T-cell (primary cell): Measurements from ENCODE around the gene ZNF662. TPM values are rescaled to one million over a fixed set of nuclear protein-coding genes. Genes with fewer than 3 reads are reported as not detected.

Experiments used
- ATAC-seq, 4 experiments: fragments of 200-7000 bp in 3 of 4; fragments of 150-1000 bp in 1 of 4; cut with Tn5 transposase; replicated peaks in 1 of 4; 1 replicate in 3 of 4; 2 replicates in 1 of 4; pipeline ENCODE4 v1.10.0; 2021; ENCODE audit warnings: moderate library complexity in 3 of 4, mild to moderate bottlenecking in 2 of 4, moderate number of reproducible peaks in 1 of 4
- CTCF ChIA-PET, 2 donors: fragments of 300-600 bp; sonication (Branson Sonifier 250); formaldehyde crosslinking; loops; one replicate each; lab custom pipeline; 2022; ENCODE audit warnings: antibody characterized with exemption in 2 of 2; lab: Charles Lee
- POLR2A ChIA-PET, 2 donors: fragments of 300-600 bp; sonication (Branson Sonifier 250); formaldehyde crosslinking; loops; one replicate each; lab custom pipeline; 2022; ENCODE audit warnings: antibody characterized with exemption in 2 of 2; lab: Charles Lee
- DNase-seq, 35 experiments: peaks; one replicate each; pipeline versions ENCODE4 v3.0.0 to v3.0.0-alpha.2; 2013 to 2023
- H3K27ac ChIP-seq: one replicate; pipeline ENCODE4 v1.5.1; 2013; ENCODE audit warnings: low read length
- H3K27me3 ChIP-seq, 2 experiments: replicated peaks in 1 of 2; 1 replicate in 1 of 2; 2 replicates in 1 of 2; pipeline versions ENCODE4 v1.6.1 to v1.7.0; 2013; ENCODE audit warnings: low read length in 1 of 2, mixed read lengths in 1 of 2; ENCODE audit not compliant: control insufficient read depth in 2 of 2, insufficient read depth in 2 of 2; ENCODE audit errors: extremely low read depth in 1 of 2
- H3K36me3 ChIP-seq, 2 donors: 1 replicate in 1 of 2; 2 replicates in 1 of 2; pipeline versions ENCODE4 v1.6.1 to v1.7.0; 2013; ENCODE audit warnings: low read length in 1 of 2; ENCODE audit not compliant: control insufficient read depth in 2 of 2, insufficient read depth in 1 of 2; ENCODE audit errors: extremely low read depth in 1 of 2
- H3K4me1 ChIP-seq, 2 experiments: 1 replicate in 1 of 2; 2 replicates in 1 of 2; pipeline versions ENCODE4 v1.6.1 to v1.7.0; 2013; ENCODE audit warnings: low read length in 2 of 2, mixed read lengths in 1 of 2; ENCODE audit not compliant: insufficient read depth in 2 of 2, control insufficient read depth in 1 of 2; ENCODE audit errors: extremely low read depth in 1 of 2
- H3K4me3 ChIP-seq, 2 donors: 1 replicate in 1 of 2; 2 replicates in 1 of 2; pipeline versions ENCODE4 v1.5.1 to v1.7.0; 2013; ENCODE audit warnings: mild to moderate bottlenecking in 2 of 2, low read length in 1 of 2, moderate library complexity in 1 of 2; ENCODE audit not compliant: control insufficient read depth in 1 of 2; ENCODE audit errors: extremely low read depth in 1 of 2
- H3K9me3 ChIP-seq: 2 replicates; pipeline ENCODE4 v1.7.0; 2013
- H3K27ac Mint-ChIP-seq, 2 donors: one replicate each; pipeline ENCODE4 v1.8.0; 2020 to 2021; ENCODE audit warnings: mild to moderate bottlenecking in 2 of 2, mixed read lengths in 2 of 2
- H3K27me3 Mint-ChIP-seq, 2 donors: one replicate each; pipeline ENCODE4 v1.8.0; 2021 to 2022; ENCODE audit warnings: mixed read lengths in 2 of 2
- H3K36me3 Mint-ChIP-seq: one replicate; pipeline ENCODE4 v1.8.0; 2021; ENCODE audit warnings: mixed read lengths
- H3K4me1 Mint-ChIP-seq, 3 donors: one replicate each; pipeline ENCODE4 v1.8.0; 2020 to 2022; ENCODE audit warnings: mixed read lengths in 3 of 3, mild to moderate bottlenecking in 1 of 3
- H3K4me3 Mint-ChIP-seq, 3 donors: one replicate each; pipeline ENCODE4 v1.8.0; 2020 to 2022; ENCODE audit warnings: mild to moderate bottlenecking in 3 of 3, mixed read lengths in 3 of 3, moderate library complexity in 3 of 3
- H3K9me3 Mint-ChIP-seq, 3 donors: one replicate each; pipeline ENCODE4 v1.8.0; 2020 to 2022; ENCODE audit warnings: mixed read lengths in 3 of 3
- WGBS: methylation state at CpG from one replicate; pipeline ENCODE4 v1.1.5; 2013; ENCODE audit warnings: missing lambda C conversion rate; ENCODE audit not compliant: insufficient coverage; 5-methylcytosine and 5-hydroxymethylcytosine counted together
- total RNA-seq, 35 experiments: library from RNA in 6 of 35; stranded (reverse) in 6 of 35; fragments of 120-200 nt in 1 of 35; gene quantifications; one replicate each; pipeline versions ENCODE4 v1.2.1 to v1.2.4 and lab custom pipeline; 2013 to 2026

Gene ZNF662
- total RNA-seq, 5 donors from 2014 or later (not counting 1 experiment from before 2014, with no cell fraction given), result 0.92 to 8.8 (median 3.7) TPM

DNA sequence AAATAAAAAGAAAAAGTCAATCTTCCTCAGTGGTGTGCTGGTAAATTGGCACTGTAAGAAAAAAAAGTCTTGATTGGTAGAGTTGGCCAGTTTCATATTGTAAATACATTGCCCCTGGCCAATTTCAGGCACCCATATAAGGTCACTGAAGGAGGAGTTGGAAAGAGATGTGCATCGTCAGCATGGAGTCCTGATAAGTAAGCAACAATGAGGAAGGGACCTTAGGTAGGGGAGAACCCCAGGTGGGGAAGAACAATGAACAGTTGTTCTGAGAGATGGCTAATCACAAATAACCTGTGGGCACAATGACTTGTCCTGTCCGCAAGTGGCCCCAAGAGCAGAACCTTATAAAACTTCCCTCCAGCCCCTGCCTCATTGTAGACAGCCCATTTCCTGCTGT is 21.6 kb upstream of the ZNF662 start:
- Mint-ChIP-seq H3K27ac (no peak overlapping the region), H3K27me3 (peaks cover 8 to 18% of the 10 kb centered on the region in 2 donors), H3K4me1 (peaks cover 9 to 11% (median 10%) of the 10 kb centered on the region in 3 donors), H3K9me3 (no peaks in the 10 kb centered on the region), H3K4me3 (no peak overlapping the region), H3K36me3 (no peaks in the 10 kb centered on the region)
- POLR2A ChIA-PET, result no interaction called here
- Histone ChIP-seq H3K9me3 (no peaks in the 10 kb centered on the region), H3K4me3 (no peak overlapping the region), H3K27me3 (peaks cover 0 to 10% of the 10 kb centered on the region in 2 experiments), H3K27ac (no peak overlapping the region), H3K36me3 (no peaks in the 10 kb centered on the region), H3K4me1 (peaks cover 4 to 16% of the 10 kb centered on the region in 2 experiments)
- ATAC-seq (no peak), DNase-seq (no peak)
- 83% methylated on average over 1 of the region's 2 CpGs for WGBS
- CTCF ChIA-PET, result no interaction called here

GRCh38 chr3:42886294-42886822 is 19.6 kb upstream of the ZNF662 start:
- Histone ChIP-seq H3K4me1 (peaks cover 2 to 4% of the 10 kb centered on the region in 2 experiments), H3K36me3 (no peaks in the 10 kb centered on the region), H3K27ac (no peak overlapping the region), H3K9me3 (no peaks in the 10 kb centered on the region), H3K27me3 (peaks cover 0 to 4% of the 10 kb centered on the region in 2 experiments), H3K4me3 (no peak overlapping the region)
- no peaks in the 10 kb centered on the region for H3K9me3 Mint-ChIP-seq
- no peaks in the 10 kb centered on the region for H3K36me3 Mint-ChIP-seq
- H3K4me3 Mint-ChIP-seq, result no peak overlapping the region
- ATAC-seq, result no peak
- CTCF ChIA-PET, result no interaction called here
- peaks cover 2 to 4% (median 4%) of the 10 kb centered on the region in 3 donors for H3K4me1 Mint-ChIP-seq
- H3K27ac Mint-ChIP-seq, result no peak overlapping the region
- H3K27me3 Mint-ChIP-seq, result peaks cover 8 to 26% of the 10 kb centered on the region in 2 donors
- no peak for DNase-seq
- WGBS, result no CpG with 5 or more reads among the region's 1 CpG
- POLR2A ChIA-PET, result no interaction called here

- Mint-ChIP-seq H3K4me1 (no peaks in the 10 kb centered on the region), H3K9me3 (no peaks in the 10 kb centered on the region), H3K4me3 (no peak overlapping the region), H3K27ac (no peak overlapping the region), H3K36me3 (no peaks in the 10 kb centered on the region), H3K27me3 (peaks cover 12 to 26% of the 10 kb centered on the region in 2 donors)
- H3K9me3 ChIP-seq, result no peaks in the 10 kb centered on the region
- ChIA-PET POLR2A (no interaction called here), CTCF (no interaction called here)
- H3K36me3 ChIP-seq, result no peaks in the 10 kb centered on the region
- H3K27ac ChIP-seq, result no peak overlapping the region
- no peak for DNase-seq
- H3K4me1 ChIP-seq, result no peaks in the 10 kb centered on the region
- H3K27me3 ChIP-seq, result peaks cover 0 to 4% of the 10 kb centered on the region in 2 experiments
- ATAC-seq, result no peak
- H3K4me3 ChIP-seq, result no peak overlapping the region
- WGBS, result 94% methylated on average over 2 of the region's 3 CpGs
Observed at GRCh38 chr3:42887084-42887483, 18.9 kb upstream of the ZNF662 start.

DNA sequence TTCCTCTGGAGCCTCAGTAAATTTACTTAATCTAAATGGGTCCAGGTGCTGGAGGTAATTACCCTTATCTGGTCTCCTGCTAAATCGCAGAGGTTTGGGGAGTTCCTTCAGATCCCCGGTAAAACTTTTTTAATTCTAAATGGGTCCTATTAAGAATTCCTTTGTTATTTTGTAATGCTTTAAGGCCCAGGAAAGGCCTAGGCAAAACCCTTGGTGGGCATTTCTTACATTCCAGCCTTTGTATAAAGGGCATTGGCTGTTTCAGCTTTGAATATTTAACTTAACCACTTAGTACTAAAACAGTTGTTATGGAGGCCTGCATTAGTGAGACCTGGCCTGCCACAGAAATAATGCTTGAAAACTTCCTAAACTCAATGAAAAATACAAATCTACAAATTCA is 14.9 kb upstream of the ZNF662 start:
- no peaks in the 10 kb centered on the region for H3K36me3 ChIP-seq
- H3K27me3 Mint-ChIP-seq, result peaks cover 12 to 23% of the 10 kb centered on the region in 2 donors

DNA sequence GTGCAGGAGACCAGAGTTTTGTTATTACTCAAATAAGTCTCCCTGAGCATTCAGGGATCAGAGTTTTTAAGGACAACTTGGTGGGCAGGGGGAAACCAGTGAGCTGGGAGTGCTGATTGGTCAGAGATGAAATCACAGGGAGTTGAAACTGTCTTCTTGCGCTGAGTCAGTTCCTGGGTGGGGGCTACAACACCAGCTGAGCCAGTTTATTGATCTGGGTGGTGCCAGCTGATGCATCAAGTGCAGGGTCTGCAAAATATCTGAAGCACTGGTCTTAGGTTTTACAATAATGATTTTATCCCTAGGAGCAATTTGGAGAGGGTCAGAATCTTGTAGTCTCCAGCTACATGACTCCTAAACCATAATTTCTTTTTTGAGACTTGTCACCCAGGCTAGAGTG is 13.8 kb upstream of the ZNF662 start:
- no peaks in the 10 kb centered on the region for H3K9me3 Mint-ChIP-seq
- H3K4me3 Mint-ChIP-seq, result no peak overlapping the region
- Histone ChIP-seq H3K4me1 (no peaks in the 10 kb centered on the region), H3K27ac (no peak overlapping the region), H3K9me3 (no peaks in the 10 kb centered on the region), H3K4me3 (no peak overlapping the region), H3K27me3 (peaks cover 0 to 4% of the 10 kb centered on the region in 2 experiments), H3K36me3 (no peaks in the 10 kb centered on the region)
- ATAC-seq, result no peak
- 50% methylated on average over 1 of the region's 1 CpG for WGBS
- no peak for DNase-seq
- POLR2A ChIA-PET, result no interaction called here
- CTCF ChIA-PET, result no interaction called here
- no peak overlapping the region for H3K27ac Mint-ChIP-seq
- H3K36me3 Mint-ChIP-seq, result no peaks in the 10 kb centered on the region
- H3K4me1 Mint-ChIP-seq, result no peaks in the 10 kb centered on the region
- peaks cover 11 to 21% of the 10 kb centered on the region in 2 donors for H3K27me3 Mint-ChIP-seq

More for the DNA sequence above, 14.9 kb upstream of the ZNF662 start:
- no peaks in the 10 kb centered on the region for H3K36me3 Mint-ChIP-seq
- POLR2A ChIA-PET, result no interaction called here
- no peaks in the 10 kb centered on the region for H3K4me1 Mint-ChIP-seq
- Histone ChIP-seq H3K27me3 (peaks cover 0 to 4% of the 10 kb centered on the region in 2 experiments), H3K27ac (no peak overlapping the region), H3K4me1 (no peaks in the 10 kb centered on the region), H3K9me3 (no peaks in the 10 kb centered on the region), H3K4me3 (no peak overlapping the region)
- DNase-seq (no peak), ATAC-seq (no peak)
- H3K9me3 Mint-ChIP-seq, result no peaks in the 10 kb centered on the region
- WGBS, result no CpG with 5 or more reads among the region's 2 CpGs
- CTCF ChIA-PET, result no interaction called here
- H3K4me3 Mint-ChIP-seq, result no peak overlapping the region
- H3K27ac Mint-ChIP-seq, result no peak overlapping the region

GRCh38 chr3:42892807-42893206 is 13.1 kb upstream of the ZNF662 start:
- Histone ChIP-seq H3K9me3 (no peaks in the 10 kb centered on the region), H3K4me1 (no peaks in the 10 kb centered on the region), H3K4me3 (no peak overlapping the region), H3K36me3 (no peaks in the 10 kb centered on the region), H3K27ac (no peak overlapping the region), H3K27me3 (peaks cover 0 to 4% of the 10 kb centered on the region in 2 experiments)
- no CpG with 5 or more reads among the region's 1 CpG for WGBS
- Mint-ChIP-seq H3K27ac (no peak overlapping the region), H3K9me3 (no peaks in the 10 kb centered on the region), H3K4me1 (no peaks in the 10 kb centered on the region), H3K27me3 (peaks cover 7 to 18% of the 10 kb centered on the region in 2 donors), H3K36me3 (no peaks in the 10 kb centered on the region), H3K4me3 (no peak overlapping the region)
- ATAC-seq (no peak), DNase-seq (no peak)
- CTCF ChIA-PET, result interaction anchor here in 1 of 2 donors (1.4 kb wide), 1 partner anchor 13 kb away, joined by 3 read pairs; no protein-coding TSS in a partner anchor
- POLR2A ChIA-PET, result no interaction called here
